H1 (cell line): Measurements from ENCODE around the gene OLR1. TPM values are rescaled to one million over a fixed set of nuclear protein-coding genes. Genes with fewer than 3 reads are reported as not detected.

ENCODE experiments used
- CTCF ChIA-PET: fragments of 300-600 bp; sonication (Branson Sonifier 250); formaldehyde crosslinking; loops from one replicate; lab custom pipeline; 2021; ENCODE audit not compliant: partially characterized antibody; lab: Charles Lee
- POLR2A ChIA-PET: fragments of 300-600 bp; sonication (Branson Sonifier 250); formaldehyde crosslinking; loops from one replicate; lab custom pipeline; 2021; ENCODE audit warnings: inconsistent platforms; ENCODE audit not compliant: partially characterized antibody; lab: Charles Lee
- DNase-seq, 2 experiments: peaks; one replicate each; pipeline versions ENCODE4 v3.0.0 to v3.0.0-alpha.2; 2010 to 2022; ENCODE audit warnings: low spot score in 2 of 2, low read depth in 1 of 2, mixed read lengths in 1 of 2
- FAIRE-seq: peaks from 2 replicates; lab custom pipeline; 2011; peaks lifted over from hg19 to GRCh38; lab: Jason Lieb, UNC
- H2AFZ ChIP-seq: 2 replicates; pipeline ENCODE4 v1.8.1; 2012; ENCODE audit warnings: low read length, inconsistent platforms
- H2AK5ac ChIP-seq: 2 replicates; pipeline ENCODE4 v1.6.1; 2013; ENCODE audit warnings: low read depth, low read length
- H2BK120ac ChIP-seq: replicated peaks from 2 replicates; pipeline ENCODE3; 2013; ENCODE audit warnings: low read depth, low read length, inconsistent platforms
- H2BK12ac ChIP-seq: 2 replicates; pipeline ENCODE4 v1.6.1; 2013; ENCODE audit warnings: low read depth, low read length
- H2BK15ac ChIP-seq: 2 replicates; pipeline ENCODE4 v1.6.1; 2013; ENCODE audit warnings: low read length
- H2BK20ac ChIP-seq: 2 replicates; pipeline ENCODE4 v1.6.1; 2013; ENCODE audit warnings: low read length
- H2BK5ac ChIP-seq: 2 replicates; pipeline ENCODE4 v1.6.1; 2013; ENCODE audit warnings: low read depth, low read length
- H3K14ac ChIP-seq: 2 replicates; pipeline ENCODE4 v1.6.1; 2013; ENCODE audit warnings: inconsistent platforms; ENCODE audit not compliant: insufficient read length
- H3K18ac ChIP-seq: 2 replicates; pipeline ENCODE4 v1.6.1; 2013; ENCODE audit warnings: low read length; ENCODE audit errors: extremely low read depth
- H3K23ac ChIP-seq: 2 replicates; pipeline ENCODE4 v1.6.1; 2013; ENCODE audit warnings: inconsistent platforms; ENCODE audit not compliant: insufficient read length
- H3K23me2 ChIP-seq: 2 replicates; pipeline ENCODE4 v1.6.1; 2013; ENCODE audit warnings: low read depth, low read length
- H3K27ac ChIP-seq: 2 replicates; pipeline ENCODE4 v1.6.1; 2011; ENCODE audit warnings: low read depth, low read length, inconsistent platforms
- H3K27me3 ChIP-seq, 4 experiments: replicated peaks in 1 of 4; 1 replicate in 1 of 4; 2 replicates in 3 of 4; pipeline versions ENCODE4 v1.6.1 to v1.8.1; 2011 to 2013; ENCODE audit warnings: low read length in 3 of 4, mild to moderate bottlenecking in 3 of 4, inconsistent platforms in 2 of 4, mixed read lengths in 2 of 4, moderate library complexity in 1 of 4; ENCODE audit not compliant: control insufficient read depth in 3 of 4, insufficient read depth in 3 of 4; ENCODE audit errors: extremely low read depth in 1 of 4
- H3K36me3 ChIP-seq, 4 experiments: 2 replicates each; pipeline versions ENCODE4 v1.6.1 to v1.8.1; 2011 to 2013; ENCODE audit warnings: mild to moderate bottlenecking in 4 of 4, low read length in 3 of 4, moderate library complexity in 2 of 4, control low read depth in 1 of 4, inconsistent platforms in 1 of 4; ENCODE audit not compliant: insufficient read depth in 4 of 4, control insufficient read depth in 2 of 4
- H3K4ac ChIP-seq: replicated peaks from 2 replicates; pipeline ENCODE3; 2013; ENCODE audit warnings: low read length, low read depth, mixed read lengths, inconsistent platforms; ENCODE audit not compliant: insufficient read length
- H3K4me1 ChIP-seq, 4 experiments: replicated peaks in 1 of 4; 1 replicate in 1 of 4; 2 replicates in 3 of 4; pipeline versions ENCODE4 v1.6.1 to v1.8.1; 2011 to 2013; ENCODE audit warnings: low read length in 3 of 4, inconsistent platforms in 2 of 4, mixed read lengths in 1 of 4; ENCODE audit not compliant: insufficient read depth in 4 of 4, control insufficient read depth in 3 of 4
- H3K4me2 ChIP-seq, 2 experiments: 2 replicates each; pipeline versions ENCODE4 v1.6.1 to v1.8.1; 2011 to 2013; ENCODE audit warnings: low read depth in 2 of 2, low read length in 2 of 2, control low read depth in 1 of 2, inconsistent platforms in 1 of 2, mild to moderate bottlenecking in 1 of 2; ENCODE audit not compliant: insufficient read depth in 1 of 2
- H3K4me3 ChIP-seq, 4 experiments: fragments of 200-600, 300-600 bp in 1 of 4; sonication (generic), shearing (Covaris generic), sonication (Bioruptor Twin) in 1 of 4; 2 replicates each; pipeline versions ENCODE4 v1.5.1 to v1.8.1; 2011 to 2016; ENCODE audit warnings: low read length in 4 of 4, low read depth in 3 of 4, control low read depth in 2 of 4, inconsistent platforms in 2 of 4, mild to moderate bottlenecking in 2 of 4, mixed read lengths in 1 of 4, moderate library complexity in 1 of 4; ENCODE audit not compliant: insufficient read depth in 2 of 4; ENCODE audit errors: extremely low read depth in 1 of 4
- H3K56ac ChIP-seq: replicated peaks from 2 replicates; pipeline ENCODE3; 2013; ENCODE audit warnings: low read depth, mild to moderate bottlenecking, mixed read lengths, low read length, inconsistent platforms; ENCODE audit not compliant: insufficient read length
- H3K79me1 ChIP-seq: 2 replicates; pipeline ENCODE4 v1.6.1; 2013; ENCODE audit warnings: low read depth, low read length, control low read depth
- H3K79me2 ChIP-seq, 2 experiments: 2 replicates each; pipeline versions ENCODE4 v1.6.1 to v1.8.1; 2012 to 2013; ENCODE audit warnings: low read length in 2 of 2, mild to moderate bottlenecking in 2 of 2, inconsistent platforms in 1 of 2; ENCODE audit not compliant: insufficient read depth in 2 of 2, control insufficient read depth in 1 of 2
- H3K9ac ChIP-seq, 4 experiments: replicated peaks in 1 of 4; 1 replicate in 1 of 4; 2 replicates in 3 of 4; pipeline versions ENCODE4 v1.6.1 to v1.8.1; 2011 to 2013; ENCODE audit warnings: low read depth in 3 of 4, low read length in 3 of 4, control low read depth in 2 of 4, mild to moderate bottlenecking in 2 of 4, moderate library complexity in 2 of 4, inconsistent platforms in 1 of 4; ENCODE audit errors: extremely low read depth in 1 of 4
- H3K9me3 ChIP-seq, 2 experiments: 2 replicates each; pipeline versions ENCODE4 v1.6.1 to v1.8.1; 2012 to 2013; ENCODE audit warnings: mild to moderate bottlenecking in 2 of 2, moderate library complexity in 2 of 2, control low read depth in 1 of 2, inconsistent platforms in 1 of 2, low read depth in 1 of 2, low read length in 1 of 2, mixed read lengths in 1 of 2; ENCODE audit not compliant: insufficient read depth in 2 of 2
- H4K20me1 ChIP-seq, 2 experiments: replicated peaks in 1 of 2; 2 replicates each; pipeline versions ENCODE3 to v1.8.1; 2011 to 2013; ENCODE audit warnings: inconsistent platforms in 2 of 2, low read length in 2 of 2, mild to moderate bottlenecking in 1 of 2; ENCODE audit not compliant: insufficient read depth in 2 of 2, control insufficient read depth in 1 of 2
- H4K5ac ChIP-seq: 2 replicates; pipeline ENCODE4 v1.6.1; 2013; ENCODE audit warnings: low read length, low read depth, mixed read lengths, inconsistent platforms; ENCODE audit not compliant: insufficient read length
- H4K8ac ChIP-seq: 2 replicates; pipeline ENCODE4 v1.8.0; 2013; ENCODE audit warnings: mild to moderate bottlenecking, moderate library complexity, low read length, inconsistent platforms; ENCODE audit not compliant: insufficient read depth; ENCODE audit errors: extremely low read depth
- H4K91ac ChIP-seq: replicated peaks from 2 replicates; pipeline ENCODE3; 2013; ENCODE audit warnings: low read length, mixed read lengths, inconsistent platforms; ENCODE audit not compliant: insufficient read length
- BCL11A ChIP-seq, 2 experiments: IDR thresholded peaks; one replicate each; pipeline ENCODE4 v1.6.1; 2011; ENCODE audit warnings: low read depth in 2 of 2, low read length in 2 of 2, mild to moderate bottlenecking in 2 of 2
- CHD2 ChIP-seq: IDR thresholded peaks from 2 replicates; pipeline ENCODE4 v1.6.1; 2012; ENCODE audit warnings: low read length, improper control_type of control experiment
- EGR1 ChIP-seq: IDR thresholded peaks from 2 replicates; pipeline ENCODE4 v1.6.1; 2011; ENCODE audit warnings: low read depth, low read length, borderline replicate concordance
- GTF2F1 ChIP-seq: IDR thresholded peaks from 2 replicates; pipeline ENCODE4 v1.6.1; 2012; ENCODE audit warnings: low read depth, low read length, improper control_type of control experiment, borderline replicate concordance
- JUND ChIP-seq: IDR thresholded peaks from 2 replicates; pipeline ENCODE4 v1.6.1; 2011; ENCODE audit warnings: mild to moderate bottlenecking, improper control_type of control experiment, low read length
- RNF2 ChIP-seq: fragments of 200-900, 300-1000 bp; sonication (generic); IDR thresholded peaks from 2 replicates; pipeline ENCODE4 v1.7.1; 2016; ENCODE audit warnings: borderline replicate concordance, low read depth, mild to moderate bottlenecking, antibody characterized with exemption, low read length; ENCODE audit not compliant: poor library complexity, severe bottlenecking; ENCODE audit errors: missing control alignments
- SP1 ChIP-seq: IDR thresholded peaks from 2 replicates; pipeline ENCODE4 v1.6.1; 2011; ENCODE audit warnings: low read depth, low read length
- SP4 ChIP-seq: IDR thresholded peaks from 2 replicates; pipeline ENCODE4 v1.6.1; 2012; ENCODE audit warnings: low read length, inconsistent platforms
- SRF ChIP-seq: IDR thresholded peaks from 2 replicates; pipeline ENCODE4 v1.6.1; 2011; ENCODE audit warnings: mild to moderate bottlenecking, low read depth, low read length, moderate library complexity
- TAF1 ChIP-seq: IDR thresholded peaks from 2 replicates; pipeline ENCODE4 v1.6.1; 2011; ENCODE audit warnings: mild to moderate bottlenecking, low read depth, low read length
- TBP ChIP-seq: IDR thresholded peaks from 2 replicates; pipeline ENCODE4 v1.6.1; 2011; ENCODE audit warnings: low read depth, low read length, improper control_type of control experiment
- WGBS, 2 experiments: shearing (Covaris generic) in 1 of 2; methylation state at CpG; one replicate each; pipeline versions ENCODE4 v1.1.6 to v1.1.7; 2013 to 2015; ENCODE audit warnings: low lambda C conversion rate in 2 of 2, mixed read lengths in 2 of 2, inconsistent platforms in 1 of 2, low coverage in 1 of 2, missing lambda C conversion rate in 1 of 2; ENCODE audit not compliant: insufficient replicate concordance in 2 of 2, insufficient coverage in 1 of 2, insufficient read length in 1 of 2; ENCODE audit errors: extremely low coverage in 1 of 2, missing lambda C conversion rate in 1 of 2; 5-methylcytosine and 5-hydroxymethylcytosine counted together
- polyA plus RNA-seq, 7 experiments: library from polyadenylated mRNA; depleted of rRNA in 3 of 7; stranded (reverse) in 5 of 7; unstranded in 2 of 7; fragments of >200 nt in 5 of 7; fragments of 200-250 nt in 2 of 7; gene quantifications; 1 replicate in 5 of 7; 2 replicates in 1 of 7; 4 replicates in 1 of 7; pipeline versions ENCODE4 v1.2.1 to v1.2.3, GENCODE V29; 2011 to 2013; ENCODE audit warnings: missing spikeins in 2 of 7, mixed read lengths in 2 of 7
- total RNA-seq: library from RNA; stranded (reverse); fragmentation: NEBNext Ultra II Directional; extraction: Animal tissue kit (Norgen Biotek cat#: 25700); gene quantifications from 2 replicates; pipeline ENCODE4 v1.2.1, GENCODE V29; 2021
- TF ChIP-seq, protein P1 (sequence below): IDR thresholded peaks from 2 replicates; pipeline ENCODE4 v1.6.1; 2011; ENCODE audit warnings: low read depth, mild to moderate bottlenecking, low read length; ENCODE audit not compliant: insufficient read depth
- TF ChIP-seq, protein P2 (sequence below): IDR thresholded peaks from 2 replicates; pipeline ENCODE4 v1.6.1; 2012; ENCODE audit warnings: inconsistent platforms

Gene OLR1
- total and polyA plus RNA-seq, 2 of the 8 experiments (the other 6 are each of a cell fraction or from before 2014, with no cell fraction given) = not detected

DNA sequence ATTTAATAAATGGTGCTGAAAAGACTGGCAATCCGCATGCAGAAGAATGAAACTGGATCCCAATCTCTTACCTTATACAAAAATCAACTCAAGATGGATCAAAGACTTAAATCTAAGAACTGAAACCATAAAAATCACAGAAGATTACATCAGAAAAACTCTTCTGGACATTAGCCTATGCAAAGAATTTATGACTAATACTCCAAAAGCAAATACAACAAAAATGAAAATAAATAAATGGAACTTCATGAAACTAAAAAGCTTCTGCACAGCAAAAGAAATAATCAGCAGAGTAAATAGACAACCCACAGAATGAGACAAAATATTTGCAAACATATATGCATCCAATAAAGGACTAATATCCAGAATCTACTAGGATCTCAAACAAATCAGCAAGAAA, 58.9 kb downstream of the OLR1 start:
- Histone ChIP-seq H3K14ac (no peak overlapping the region), H3K4me2 (no peak overlapping the region), H4K8ac (no peak overlapping the region), H3K23me2 (no peaks in the 10 kb centered on the region), H2BK5ac (no peak overlapping the region), H3K36me3 (no peaks in the 10 kb centered on the region; a peak in 1 of 8 replicates), H3K4ac (no peak overlapping the region), H2BK15ac (no peak overlapping the region), H2AK5ac (no peak overlapping the region), H3K79me2 (no peaks in the 10 kb centered on the region), H2BK20ac (no peak overlapping the region), H3K9ac (no peak overlapping the region), H3K4me3 (no peak overlapping the region), H3K56ac (no peak overlapping the region), H2BK120ac (no peak overlapping the region), H3K23ac (no peak overlapping the region), H3K4me1 (no peaks in the 10 kb centered on the region), H3K9me3 (peaks cover 0 to 4% of the 10 kb centered on the region in 2 experiments; a peak in 1 of 4 replicates), H3K79me1 (no peaks in the 10 kb centered on the region), H3K27me3 (no peaks in the 10 kb centered on the region), H2BK12ac (no peak overlapping the region), H2AFZ (no peak overlapping the region), H3K18ac (no peak overlapping the region), H4K20me1 (no peaks in the 10 kb centered on the region), H4K91ac (no peak overlapping the region), H3K27ac (no peak overlapping the region), H4K5ac (no peak overlapping the region)
- FAIRE-seq (no peak), DNase-seq (no peak)
- WGBS, 2 experiments = 94% methylated on average over 1 of the region's 1 CpG; no CpG with 5 or more reads in 1 of the 2 experiments
- POLR2A ChIA-PET = no interaction called here
- CTCF ChIA-PET = no interaction called here
- TF ChIP-seq BCL11A (IDR thresholded peaks at IDR 0.05; ENCODE audit: low read depth in 2 of 2, low read length in 2 of 2) (no peak), JUND (no peak), SP4 (no peak), TAF1 (no peak), SP1 (no peak), GTF2F1 (no peak), TBP (no peak), SRF (no peak), RNF2 (no peak), CHD2 (no peak), EGR1 (no peak)
- TF ChIP-seq, protein P1, sequence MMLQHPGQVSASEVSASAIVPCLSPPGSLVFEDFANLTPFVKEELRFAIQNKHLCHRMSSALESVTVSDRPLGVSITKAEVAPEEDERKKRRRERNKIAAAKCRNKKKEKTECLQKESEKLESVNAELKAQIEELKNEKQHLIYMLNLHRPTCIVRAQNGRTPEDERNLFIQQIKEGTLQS = no peak
- TF ChIP-seq, protein P2, sequence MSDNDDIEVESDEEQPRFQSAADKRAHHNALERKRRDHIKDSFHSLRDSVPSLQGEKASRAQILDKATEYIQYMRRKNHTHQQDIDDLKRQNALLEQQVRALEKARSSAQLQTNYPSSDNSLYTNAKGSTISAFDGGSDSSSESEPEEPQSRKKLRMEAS = no peak
